DOHH2 (cell line): ENCODE results near the gene E2F2.

ENCODE experiments used
- CTCF ChIP-seq: fragments of 200-600 bp; sonication (generic); IDR thresholded peaks from one replicate; pipeline ENCODE4 v1.5.1; 2014; ENCODE audit warnings: antibody characterized with exemption, mild to moderate bottlenecking, low read depth, low read length; ENCODE audit not compliant: poor library complexity, severe bottlenecking
- EZH2phosphoT487 ChIP-seq: fragments of 200-600 bp; sonication (generic); IDR thresholded peaks from 2 replicates; pipeline ENCODE4 v1.6.1; 2017; ENCODE audit warnings: borderline replicate concordance, mild to moderate bottlenecking, antibody characterized with exemption, low read length, moderate library complexity, mixed read lengths

DNA sequence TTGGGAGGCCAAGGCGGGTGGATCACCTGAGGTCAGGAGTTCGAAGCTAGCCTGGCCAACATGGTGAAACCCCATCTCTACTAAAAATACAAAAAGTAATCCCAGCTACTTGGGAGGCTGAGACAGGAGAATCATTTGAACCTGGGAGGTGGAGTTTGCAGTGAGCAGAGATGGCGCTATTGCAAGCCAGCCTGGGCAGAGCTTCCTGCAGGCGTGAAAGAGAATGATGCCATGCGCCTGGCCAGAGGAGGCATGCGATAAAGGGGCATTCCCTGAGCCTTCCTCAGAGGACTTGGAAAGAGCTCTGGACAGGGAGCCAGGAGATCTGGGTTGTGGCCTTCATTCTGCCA is 3.2 kb downstream of the E2F2 start:
- TF ChIP-seq CTCF (peak; percentile 62), EZH2phosphoT487 (no peak)
